H9 (cell line): ENCODE measurements around the gene SPDYE4. TPM values are rescaled to one million over a fixed set of nuclear protein-coding genes. Genes with fewer than 3 reads are reported as not detected.

ENCODE experiments used
- DNase-seq: peaks from one replicate; pipeline ENCODE4 v3.0.0-alpha.2; 2017
- H2AFZ ChIP-seq: one replicate; pipeline ENCODE4 v1.6.1; 2013; ENCODE audit warnings: mild to moderate bottlenecking, low read length, control low read depth, moderate library complexity
- H2AK5ac ChIP-seq: 2 replicates; pipeline ENCODE4 v1.6.1; 2013; ENCODE audit warnings: low read length, control low read depth, mixed read lengths; ENCODE audit not compliant: insufficient read length
- H2BK120ac ChIP-seq: one replicate; pipeline ENCODE4 v1.6.1; 2013; ENCODE audit warnings: low read depth, mild to moderate bottlenecking, low read length, control low read depth, inconsistent platforms; ENCODE audit not compliant: poor library complexity, severe bottlenecking
- H2BK12ac ChIP-seq: 2 replicates; pipeline ENCODE4 v1.6.1; 2013; ENCODE audit warnings: low read length, control low read depth, mixed read lengths, low read depth; ENCODE audit not compliant: insufficient read length
- H2BK15ac ChIP-seq: 2 replicates; pipeline ENCODE4 v1.6.1; 2013; ENCODE audit warnings: low read depth, low read length, control low read depth
- H2BK20ac ChIP-seq: one replicate; pipeline ENCODE4 v1.6.1; 2013; ENCODE audit warnings: low read depth, mild to moderate bottlenecking, low read length, control low read depth, inconsistent platforms; ENCODE audit not compliant: poor library complexity, severe bottlenecking
- H2BK5ac ChIP-seq: 2 replicates; pipeline ENCODE4 v1.6.1; 2013; ENCODE audit warnings: low read length, control low read depth, mixed read lengths; ENCODE audit not compliant: insufficient read length
- H3K14ac ChIP-seq: 2 replicates; pipeline ENCODE4 v1.6.1; 2013; ENCODE audit warnings: low read length, control low read depth; ENCODE audit not compliant: insufficient read depth
- H3K18ac ChIP-seq: 2 replicates; pipeline ENCODE4 v1.6.1; 2013; ENCODE audit warnings: low read depth, mild to moderate bottlenecking, mixed read lengths, low read length, control low read depth; ENCODE audit not compliant: insufficient read length
- H3K23ac ChIP-seq: 2 replicates; pipeline ENCODE4 v1.6.1; 2013; ENCODE audit warnings: low read length, control low read depth, mixed read lengths, low read depth; ENCODE audit not compliant: insufficient read length
- H3K23me2 ChIP-seq: 2 replicates; pipeline ENCODE4 v1.6.1; 2013; ENCODE audit warnings: low read depth, mild to moderate bottlenecking, mixed read lengths, low read length, control low read depth; ENCODE audit not compliant: insufficient read length, poor library complexity, severe bottlenecking
- H3K27ac ChIP-seq: 2 replicates; pipeline ENCODE4 v1.5.1; 2013; ENCODE audit warnings: low read length, control low read depth, mixed read lengths, low read depth; ENCODE audit not compliant: insufficient read length
- H3K27me3 ChIP-seq: 2 replicates; pipeline ENCODE4 v1.6.1; 2013; ENCODE audit warnings: low read length, control low read depth, inconsistent platforms; ENCODE audit not compliant: insufficient read depth
- H3K4ac ChIP-seq: 2 replicates; pipeline ENCODE4 v1.6.1; 2013; ENCODE audit warnings: low read depth, mild to moderate bottlenecking, control low read depth, inconsistent platforms, low read length, moderate library complexity
- H3K4me1 ChIP-seq: 2 replicates; pipeline ENCODE4 v1.6.1; 2013; ENCODE audit warnings: low read length, control low read depth, inconsistent platforms; ENCODE audit not compliant: insufficient read depth
- H3K4me2 ChIP-seq: 2 replicates; pipeline ENCODE4 v1.6.1; 2013; ENCODE audit warnings: low read length, control low read depth, mixed read lengths; ENCODE audit not compliant: insufficient read length, insufficient read depth
- H3K56ac ChIP-seq: 2 replicates; pipeline ENCODE4 v1.6.1; 2013; ENCODE audit warnings: low read depth, mild to moderate bottlenecking, mixed read lengths, low read length, control low read depth; ENCODE audit not compliant: insufficient read length
- H3K79me1 ChIP-seq: 2 replicates; pipeline ENCODE4 v1.6.1; 2013; ENCODE audit warnings: low read depth, mild to moderate bottlenecking, moderate library complexity, low read length, control low read depth, inconsistent platforms; ENCODE audit not compliant: insufficient read depth, poor library complexity, severe bottlenecking
- H3K79me2 ChIP-seq: 2 replicates; pipeline ENCODE4 v1.6.1; 2013; ENCODE audit warnings: low read length, control low read depth, inconsistent platforms; ENCODE audit not compliant: insufficient read depth
- H3K9ac ChIP-seq: 2 replicates; pipeline ENCODE4 v1.6.1; 2013; ENCODE audit warnings: low read length, control low read depth, mixed read lengths; ENCODE audit not compliant: insufficient read length; ENCODE audit errors: extremely low read depth
- H3K9me3 ChIP-seq: one replicate; pipeline ENCODE4 v1.6.1; 2013; ENCODE audit warnings: low read depth, low read length, inconsistent platforms; ENCODE audit not compliant: control insufficient read depth
- H3T11ph ChIP-seq: one replicate; pipeline ENCODE4 v1.6.1; 2013; ENCODE audit warnings: mild to moderate bottlenecking, low read length, control low read depth, inconsistent platforms
- H4K20me1 ChIP-seq: one replicate; pipeline ENCODE4 v1.6.1; 2013; ENCODE audit not compliant: control insufficient read depth, insufficient read length, insufficient read depth
- H4K5ac ChIP-seq: 2 replicates; pipeline ENCODE4 v1.6.1; 2013; ENCODE audit warnings: low read depth, mild to moderate bottlenecking, mixed read lengths, low read length, control low read depth; ENCODE audit not compliant: insufficient read length
- H4K8ac ChIP-seq: replicated peaks from 2 replicates; pipeline ENCODE4 v1.6.1; 2013; ENCODE audit warnings: low read length, control low read depth, mixed read lengths, low read depth; ENCODE audit not compliant: insufficient read length
- H4K91ac ChIP-seq: 2 replicates; pipeline ENCODE4 v1.6.1; 2013; ENCODE audit warnings: low read depth, mild to moderate bottlenecking, moderate library complexity, mixed read lengths, low read length, control low read depth; ENCODE audit not compliant: insufficient read length
- H3K27ac Mint-ChIP-seq, 3 experiments: 2 replicates in 2 of 3; 3 replicates in 1 of 3; pipeline ENCODE4 v1.8.0; 2020 to 2021; ENCODE audit warnings: mixed read lengths in 3 of 3, mild to moderate bottlenecking in 1 of 3, moderate library complexity in 1 of 3
- H3K27me3 Mint-ChIP-seq: 2 replicates; pipeline ENCODE4 v1.8.0; 2021; ENCODE audit warnings: low read depth, mild to moderate bottlenecking, moderate library complexity, mixed read lengths
- H3K36me3 Mint-ChIP-seq, 3 experiments: 2 replicates in 2 of 3; 3 replicates in 1 of 3; pipeline ENCODE4 v1.8.0; 2020 to 2021; ENCODE audit warnings: low read depth in 3 of 3, mixed read lengths in 3 of 3; ENCODE audit not compliant: insufficient read depth in 1 of 3
- H3K4me1 Mint-ChIP-seq, 2 experiments: 2 replicates each; pipeline ENCODE4 v1.8.0; 2020; ENCODE audit warnings: mixed read lengths in 2 of 2
- H3K4me3 Mint-ChIP-seq, 2 experiments: 2 replicates in 1 of 2; 3 replicates in 1 of 2; pipeline ENCODE4 v1.8.0; 2020 to 2021; ENCODE audit warnings: mild to moderate bottlenecking in 2 of 2, mixed read lengths in 2 of 2, moderate library complexity in 1 of 2
- H3K9me3 Mint-ChIP-seq, 2 experiments: 2 replicates in 1 of 2; 3 replicates in 1 of 2; pipeline ENCODE4 v1.8.0; 2020; ENCODE audit warnings: mild to moderate bottlenecking in 2 of 2, mixed read lengths in 2 of 2, moderate library complexity in 1 of 2
- WGBS: extraction: QIAGEN DNeasy Blood & Tissue Kit; methylation state at CpG from one replicate; pipeline ENCODE4 v1.1.7; 2013; ENCODE audit warnings: missing lambda C conversion rate, low lambda C conversion rate, mixed read lengths; ENCODE audit not compliant: insufficient read length; ENCODE audit errors: extremely low coverage; 5-methylcytosine and 5-hydroxymethylcytosine counted together
- total RNA-seq: library from RNA; stranded (reverse); gene quantifications from 2 replicates; pipeline ENCODE4 v1.2.1, GENCODE V29; 2021
- TF ChIP-seq, protein P1 (sequence below): fragments of 200-600 bp; sonication (generic); conservative IDR thresholded peaks from 3 replicates; pipeline ENCODE4 v1.8.0; 2021; ENCODE audit warnings: antibody characterized with exemption, mild to moderate bottlenecking

Gene SPDYE4
- total RNA-seq, 1 experiment from 2014 or later: not detected

DNA sequence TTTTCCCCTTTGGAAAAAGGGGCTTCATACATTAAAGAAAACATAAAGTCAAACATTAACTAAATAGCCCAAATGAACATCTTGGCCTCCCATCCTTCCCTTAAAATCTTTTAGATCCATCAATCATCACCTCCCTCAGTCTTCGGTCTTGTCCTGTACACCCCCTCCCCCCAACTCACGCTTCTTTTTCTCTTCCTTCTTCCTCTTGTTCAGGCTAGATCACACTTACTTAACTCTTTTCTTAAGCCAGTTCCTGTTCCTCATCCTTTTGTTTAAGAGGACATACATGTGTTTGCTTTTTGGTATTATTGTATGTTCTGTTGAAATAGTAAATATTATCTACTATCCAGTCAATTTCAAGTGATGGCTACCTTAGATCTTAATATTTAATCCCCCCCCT lies 35.3 kb upstream of the SPDYE4 start:
- H3K23me2 ChIP-seq: no peaks in the 10 kb centered on the region
- no peaks in the 10 kb centered on the region for H3K79me1 ChIP-seq
- H3K9me3 Mint-ChIP-seq: peaks cover 9 to 16% of the 10 kb centered on the region in 2 experiments
- H2BK15ac ChIP-seq: no peak overlapping the region
- DNase-seq: no peak
- no peak overlapping the region for H2AK5ac ChIP-seq
- H3K4me3 Mint-ChIP-seq: no peak overlapping the region
- no peak overlapping the region for H3K56ac ChIP-seq
- H3K27me3 Mint-ChIP-seq: peaks cover 1% of the 10 kb centered on the region
- H3K36me3 Mint-ChIP-seq: peaks cover 2 to 10% (median 6%) of the 10 kb centered on the region in 3 experiments; a peak in 6 of 7 replicates
- no peaks in the 10 kb centered on the region for H4K20me1 ChIP-seq
- H2BK5ac ChIP-seq: no peak overlapping the region
- H2AFZ ChIP-seq: no peak overlapping the region
- H4K91ac ChIP-seq: no peak overlapping the region
- no peak overlapping the region for H3K27ac Mint-ChIP-seq
- peaks cover 21 to 36% of the 10 kb centered on the region in 2 experiments for H3K4me1 Mint-ChIP-seq
- H3K27ac ChIP-seq: no peak overlapping the region
- WGBS: no CpG with 5 or more reads among the region's 2 CpGs
- no peaks in the 10 kb centered on the region for H3K27me3 ChIP-seq
- H3K4me2 ChIP-seq: no peak overlapping the region
- H3K4ac ChIP-seq: no peak overlapping the region
- H3K14ac ChIP-seq: no peak overlapping the region
- no peak overlapping the region for H3K18ac ChIP-seq
- H3K9me3 ChIP-seq: peaks cover 5% of the 10 kb centered on the region
- H2BK12ac ChIP-seq: no peak overlapping the region
- no peak overlapping the region for H3K23ac ChIP-seq
- H2BK120ac ChIP-seq: no peak overlapping the region
- no peak overlapping the region for H4K5ac ChIP-seq
- no peaks in the 10 kb centered on the region for H3K79me2 ChIP-seq
- TF ChIP-seq, protein P1, sequence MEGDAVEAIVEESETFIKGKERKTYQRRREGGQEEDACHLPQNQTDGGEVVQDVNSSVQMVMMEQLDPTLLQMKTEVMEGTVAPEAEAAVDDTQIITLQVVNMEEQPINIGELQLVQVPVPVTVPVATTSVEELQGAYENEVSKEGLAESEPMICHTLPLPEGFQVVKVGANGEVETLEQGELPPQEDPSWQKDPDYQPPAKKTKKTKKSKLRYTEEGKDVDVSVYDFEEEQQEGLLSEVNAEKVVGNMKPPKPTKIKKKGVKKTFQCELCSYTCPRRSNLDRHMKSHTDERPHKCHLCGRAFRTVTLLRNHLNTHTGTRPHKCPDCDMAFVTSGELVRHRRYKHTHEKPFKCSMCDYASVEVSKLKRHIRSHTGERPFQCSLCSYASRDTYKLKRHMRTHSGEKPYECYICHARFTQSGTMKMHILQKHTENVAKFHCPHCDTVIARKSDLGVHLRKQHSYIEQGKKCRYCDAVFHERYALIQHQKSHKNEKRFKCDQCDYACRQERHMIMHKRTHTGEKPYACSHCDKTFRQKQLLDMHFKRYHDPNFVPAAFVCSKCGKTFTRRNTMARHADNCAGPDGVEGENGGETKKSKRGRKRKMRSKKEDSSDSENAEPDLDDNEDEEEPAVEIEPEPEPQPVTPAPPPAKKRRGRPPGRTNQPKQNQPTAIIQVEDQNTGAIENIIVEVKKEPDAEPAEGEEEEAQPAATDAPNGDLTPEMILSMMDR: no peak
- H3K9ac ChIP-seq: no peak overlapping the region
- H3K4me1 ChIP-seq: no peaks in the 10 kb centered on the region
- no peak overlapping the region for H4K8ac ChIP-seq
- H2BK20ac ChIP-seq: no peak overlapping the region
- no peak overlapping the region for H3T11ph ChIP-seq
